Colonic mucosa (tissue), 4 donors: ENCODE data around the gene WBP4. TPM values are rescaled to one million over a fixed set of nuclear protein-coding genes. Genes with fewer than 3 reads are reported as not detected.
"Not testable (repeated sequence)": the region's sequence is repeated elsewhere in the genome, so short reads cannot be mapped to it uniquely, and the experiment has no call there.

Source experiments
- DNase-seq: peaks from one replicate; pipeline ENCODE4 v3.0.0-alpha.2; 2020
- H3K27ac ChIP-seq: fragments of 200-600 bp; one replicate; pipeline ENCODE4 v1.8.0; 2021
- H3K27me3 ChIP-seq: fragments of 200-600 bp; one replicate; pipeline ENCODE4 v1.8.0; 2021
- H3K36me3 ChIP-seq: fragments of 200-600 bp; one replicate; pipeline ENCODE4 v1.8.0; 2021
- H3K4me1 ChIP-seq: fragments of 200-600 bp; one replicate; pipeline ENCODE4 v1.8.0; 2021; ENCODE audit warnings: mild to moderate bottlenecking
- H3K4me3 ChIP-seq: fragments of 200-600 bp; one replicate; pipeline ENCODE4 v1.8.0; 2021
- H3K9ac ChIP-seq, 2 donors: one replicate each; pipeline ENCODE4 v1.7.0; 2013; ENCODE audit warnings: control low read depth in 2 of 2, low read depth in 2 of 2, low read length in 2 of 2
- H3K9me3 ChIP-seq: fragments of 200-600 bp; one replicate; pipeline ENCODE4 v1.8.0; 2021
- CTCF ChIP-seq: fragments of 200-600 bp; IDR thresholded peaks from one replicate; pipeline ENCODE4 v1.8.0; 2022; ENCODE audit warnings: antibody characterized with exemption, mild to moderate bottlenecking
- intact Hi-C: fragments of 100-400 bp; cut with DNase I; formaldehyde crosslinking; loops from one replicate; pipeline ENCODE4 v1.14.1; 2022
- total RNA-seq, 2 donors: library from RNA; stranded (reverse); fragmentation: NEBNext Ultra II Directional in 1 of 2; extraction: Animal tissue kit (Norgen Biotek cat#: 25700) in 1 of 2; gene quantifications; one replicate each; pipeline ENCODE4 v1.2.1, GENCODE V29; 2021
- donor health status: healthy.
- donor health status: DM: no; HTN: no; CAD: no.
- donor health status: DM: no; HTN: no; CAD: no.

The WBP4 gene
- total RNA-seq, 2 donors from 2014 or later: 5.8 to 7.5 TPM

- Histone ChIP-seq H3K9me3 (no peaks in the 10 kb centered on the region), H3K4me1 (no peaks in the 10 kb centered on the region), H3K9ac (no peak overlapping the region), H3K4me3 (no peak overlapping the region), H3K27ac (no peak overlapping the region), H3K27me3 (no peaks in the 10 kb centered on the region), H3K36me3 (no peaks in the 10 kb centered on the region)
- DNase-seq: no peak
- TF ChIP-seq CTCF: no peak
- intact Hi-C loops: no loop called here
Observed at GRCh38 chr13:41085961-41086585, 24.8 kb downstream of the WBP4 start.

- DNase-seq, H3K9ac ChIP-seq, intact Hi-C loops: not testable (repeated sequence)
Observed at GRCh38 chr13:41095681-41096080, 34.4 kb downstream of the WBP4 start.

GRCh38 chr13:41098761-41099160 is 37.5 kb downstream of the WBP4 start:
- intact Hi-C loops: no loop called here

More at GRCh38 chr13:41095681-41096080, 34.4 kb downstream of the WBP4 start:
- H3K36me3 ChIP-seq, H3K4me3 ChIP-seq, H3K9me3 ChIP-seq, H3K4me1 ChIP-seq, H3K27me3 ChIP-seq, H3K27ac ChIP-seq: not testable (repeated sequence)

GRCh38 chr13:41099986-41100385 is 38.7 kb downstream of the WBP4 start:
- TF ChIP-seq CTCF: no peak
- DNase-seq: no peak
- H3K9me3 ChIP-seq: no peaks in the 10 kb centered on the region
- no peaks in the 10 kb centered on the region for H3K4me1 ChIP-seq
- no peak overlapping the region for H3K27ac ChIP-seq
- intact Hi-C loops: no loop called here
- no peak overlapping the region for H3K9ac ChIP-seq
- no peaks in the 10 kb centered on the region for H3K27me3 ChIP-seq
- no peaks in the 10 kb centered on the region for H3K36me3 ChIP-seq
- no peak overlapping the region for H3K4me3 ChIP-seq

More at GRCh38 chr13:41098761-41099160, 37.5 kb downstream of the WBP4 start:
- H3K4me3 ChIP-seq: no peak overlapping the region
- no peak for TF ChIP-seq CTCF
- H3K27me3 ChIP-seq: no peaks in the 10 kb centered on the region
- H3K36me3 ChIP-seq: no peaks in the 10 kb centered on the region
- no peaks in the 10 kb centered on the region for H3K9me3 ChIP-seq
- H3K27ac ChIP-seq: no peak overlapping the region
- no peaks in the 10 kb centered on the region for H3K4me1 ChIP-seq
- no peak overlapping the region for H3K9ac ChIP-seq
- no peak for DNase-seq

GRCh38 chr13:41107104-41107571 is 45.8 kb downstream of the WBP4 start:
- no peak overlapping the region for H3K4me3 ChIP-seq
- intact Hi-C loops: no loop called here
- no peaks in the 10 kb centered on the region for H3K36me3 ChIP-seq
- H3K4me1 ChIP-seq: no peaks in the 10 kb centered on the region
- no peak overlapping the region for H3K9ac ChIP-seq
- H3K27me3 ChIP-seq: no peaks in the 10 kb centered on the region
- DNase-seq: no peak
- TF ChIP-seq CTCF: no peak
- no peaks in the 10 kb centered on the region for H3K9me3 ChIP-seq
- H3K27ac ChIP-seq: no peak overlapping the region

- intact Hi-C loops: no loop called here
- Histone ChIP-seq H3K9me3 (no peaks in the 10 kb centered on the region), H3K36me3 (no peaks in the 10 kb centered on the region), H3K4me3 (no peak overlapping the region), H3K27me3 (no peaks in the 10 kb centered on the region), H3K9ac (no peak overlapping the region), H3K27ac (no peak overlapping the region), H3K4me1 (no peaks in the 10 kb centered on the region)
- no peak for DNase-seq
- no peak for TF ChIP-seq CTCF
Observed at GRCh38 chr13:41107584-41108014, 46.3 kb downstream of the WBP4 start.
